PC-3 (cell line): ENCODE data around the gene EXOC4.

Source experiments
- CTCF ChIP-seq: fragments of 300-600 bp; sonication (generic); conservative IDR thresholded peaks from 2 replicates; pipeline ENCODE4 v1.5.1; 2017; ENCODE audit warnings: antibody characterized with exemption, low read depth, mild to moderate bottlenecking, low read length
- EZH2 ChIP-seq: fragments of 300-600 bp; sonication (generic); IDR thresholded peaks from one replicate; pipeline ENCODE4 v1.6.1; 2017; ENCODE audit warnings: antibody characterized with exemption, mild to moderate bottlenecking, low read length; ENCODE audit not compliant: unreplicated experiment

GRCh38 chr7:133542209-133542780 is 289.4 kb downstream of the EXOC4 start:
- no peak for TF ChIP-seq CTCF
- TF ChIP-seq EZH2 = no peak
